ENCODE measurements around the gene NSMCE4A.
A peak's percentile ranks its signal among the peaks of the same experiment; 100 is the strongest.
"Not testable (repeated sequence)": the region's sequence is repeated elsewhere in the genome, so short reads cannot be mapped to it uniquely, and the experiment has no call there.

The NSMCE4A gene

DNA sequence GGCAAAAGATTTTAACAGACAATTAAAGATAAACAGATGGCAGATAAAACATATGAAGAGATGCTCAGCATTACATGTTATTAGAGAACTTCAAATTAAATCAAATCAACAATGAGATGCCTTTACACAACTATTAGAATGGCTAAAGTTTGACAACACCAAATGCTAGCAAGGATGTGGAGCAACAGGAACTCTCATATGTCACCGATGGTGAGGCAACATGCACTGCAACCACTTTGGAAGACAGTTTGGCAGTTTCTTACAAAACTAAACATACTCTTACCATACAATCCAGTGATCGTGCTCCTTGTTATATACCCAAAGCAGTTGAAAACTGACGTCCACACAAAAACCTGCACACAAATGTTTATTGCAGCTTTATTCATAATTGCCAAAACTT is 33.5 kb downstream of the NSMCE4A start:
- no peak for DNase-seq
- no peak overlapping the region for H3K27ac ChIP-seq (ENCODE audit: insufficient read depth in 1 of 2, low read depth in 1 of 2, low read length in 2 of 2, poor library complexity in 1 of 2, severe bottlenecking in 2 of 2)
- no peaks in the 10 kb centered on the region for H3K27me3 ChIP-seq (replicated peaks in 2 of 5; ENCODE audit: control insufficient read depth in 4 of 5, insufficient read depth in 5 of 5, low read length in 4 of 5)

DNA sequence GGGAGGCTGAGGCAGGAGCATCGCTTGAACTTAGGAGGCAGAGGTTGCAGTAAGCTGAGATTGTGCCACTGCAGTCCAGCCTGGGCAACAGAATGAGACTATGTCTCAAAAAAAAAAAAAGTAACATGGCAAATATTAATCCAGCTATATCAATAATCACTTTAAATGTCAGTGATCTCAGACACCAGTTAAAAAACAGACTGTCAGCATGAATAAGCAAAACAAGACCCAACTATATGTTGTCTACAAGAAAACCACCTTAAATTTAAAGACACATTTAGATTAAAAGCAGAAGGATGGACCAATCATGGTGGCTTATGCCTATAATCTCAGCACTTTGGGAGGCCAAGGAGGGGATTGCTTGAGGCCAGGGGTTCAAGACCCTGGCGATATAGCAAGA is 38.7 kb downstream of the NSMCE4A start:
- POLR2A ChIA-PET = no interaction called here
- CTCF ChIA-PET = interaction anchor here (0.8 to 1.3 kb wide), 2 partner anchors 8 to 36 kb away, joined by 3 to 4 read pairs; no protein-coding TSS in a partner anchor
- Histone ChIP-seq H3K4me3 (ENCODE audit: control insufficient read depth in 1 of 7, extremely low read depth in 1 of 7, insufficient read depth in 4 of 7, low read depth in 2 of 7, low read length in 6 of 7) (no peak overlapping the region), H3K36me3 (ENCODE audit: control insufficient read depth in 4 of 4, insufficient read depth in 4 of 4, low read length in 3 of 4) (no peaks in the 10 kb centered on the region), H3K9me3 (ENCODE audit: control extremely low read depth in 1 of 5, control insufficient read depth in 4 of 5, insufficient read depth in 2 of 5, low read depth in 1 of 5, low read length in 4 of 5) (no peaks in the 10 kb centered on the region), H3K4me1 (ENCODE audit: control extremely low read depth in 1 of 4, control insufficient read depth in 4 of 4, insufficient read depth in 4 of 4, low read length in 3 of 4) (peaks cover 0 to 7% (median 0%) of the 10 kb centered on the region in 4 experiments), H3K27ac (ENCODE audit: insufficient read depth in 1 of 2, low read depth in 1 of 2, low read length in 2 of 2, poor library complexity in 1 of 2, severe bottlenecking in 2 of 2) (no peak overlapping the region), H3K27me3 (replicated peaks in 2 of 5; ENCODE audit: control insufficient read depth in 4 of 5, insufficient read depth in 5 of 5, low read length in 4 of 5) (no peaks in the 10 kb centered on the region)
- no CpG with 5 or more reads among the region's 2 CpGs for WGBS (ENCODE audit: insufficient coverage)
- DNase-seq = no peak

More for the DNA sequence above, 33.5 kb downstream of the NSMCE4A start:
- no peaks in the 10 kb centered on the region for H3K36me3 ChIP-seq (ENCODE audit: control insufficient read depth in 4 of 4, insufficient read depth in 4 of 4, low read length in 3 of 4)
- peaks cover 0 to 4% (median 2%) of the 10 kb centered on the region in 4 experiments for H3K4me1 ChIP-seq (ENCODE audit: control extremely low read depth in 1 of 4, control insufficient read depth in 4 of 4, insufficient read depth in 4 of 4, low read length in 3 of 4)
- CTCF ChIA-PET = no interaction called here
- WGBS (ENCODE audit: insufficient coverage) = 100% methylated on average over 3 of the region's 3 CpGs
- POLR2A ChIA-PET = no interaction called here
- H3K4me3 ChIP-seq (ENCODE audit: control insufficient read depth in 1 of 7, extremely low read depth in 1 of 7, insufficient read depth in 4 of 7, low read depth in 2 of 7, low read length in 6 of 7) = no peak overlapping the region
- H3K9me3 ChIP-seq (ENCODE audit: control extremely low read depth in 1 of 5, control insufficient read depth in 4 of 5, insufficient read depth in 2 of 5, low read depth in 1 of 5, low read length in 4 of 5) = no peaks in the 10 kb centered on the region

DNA sequence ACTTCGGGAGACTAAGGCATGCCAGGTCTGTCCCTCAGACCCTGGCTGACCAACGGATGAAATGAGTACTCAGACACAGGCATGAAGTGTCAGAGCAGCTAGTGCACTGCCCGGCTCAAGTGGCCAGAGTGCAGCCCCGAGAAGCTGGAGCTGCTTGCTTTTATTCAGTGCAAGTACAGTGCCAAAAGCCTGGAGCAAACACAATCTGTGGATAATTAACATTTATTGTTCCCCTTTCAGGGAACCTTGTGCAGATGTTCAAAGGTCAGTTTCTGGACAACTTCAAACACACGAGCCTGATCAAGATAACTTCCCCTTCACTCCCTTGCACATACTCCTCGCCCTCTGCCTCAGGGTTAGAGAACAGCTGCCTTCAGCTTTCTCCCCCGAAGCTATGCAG is 39.3 kb downstream of the NSMCE4A start:
- ChIA-PET CTCF (interaction anchor here (0.8 kb wide), 1 partner anchor 9 kb away, joined by 4 read pairs; no protein-coding TSS in a partner anchor), POLR2A (no interaction called here)
- no peak overlapping the region for H3K27ac ChIP-seq (ENCODE audit: insufficient read depth in 1 of 2, low read depth in 1 of 2, low read length in 2 of 2, poor library complexity in 1 of 2, severe bottlenecking in 2 of 2)
- peaks cover 0 to 7% (median 0%) of the 10 kb centered on the region in 4 experiments for H3K4me1 ChIP-seq (ENCODE audit: control extremely low read depth in 1 of 4, control insufficient read depth in 4 of 4, insufficient read depth in 4 of 4, low read length in 3 of 4)
- H3K4me3 ChIP-seq (ENCODE audit: control insufficient read depth in 1 of 7, extremely low read depth in 1 of 7, insufficient read depth in 4 of 7, low read depth in 2 of 7, low read length in 6 of 7) = no peak overlapping the region
- no peaks in the 10 kb centered on the region for H3K36me3 ChIP-seq (ENCODE audit: control insufficient read depth in 4 of 4, insufficient read depth in 4 of 4, low read length in 3 of 4)
- 75% methylated on average over 7 of the region's 7 CpGs for WGBS (ENCODE audit: insufficient coverage)
- no peak for DNase-seq
- no peaks in the 10 kb centered on the region for H3K27me3 ChIP-seq (replicated peaks in 2 of 5; ENCODE audit: control insufficient read depth in 4 of 5, insufficient read depth in 5 of 5, low read length in 4 of 5)
- H3K9me3 ChIP-seq (ENCODE audit: control extremely low read depth in 1 of 5, control insufficient read depth in 4 of 5, insufficient read depth in 2 of 5, low read depth in 1 of 5, low read length in 4 of 5) = no peaks in the 10 kb centered on the region

DNA sequence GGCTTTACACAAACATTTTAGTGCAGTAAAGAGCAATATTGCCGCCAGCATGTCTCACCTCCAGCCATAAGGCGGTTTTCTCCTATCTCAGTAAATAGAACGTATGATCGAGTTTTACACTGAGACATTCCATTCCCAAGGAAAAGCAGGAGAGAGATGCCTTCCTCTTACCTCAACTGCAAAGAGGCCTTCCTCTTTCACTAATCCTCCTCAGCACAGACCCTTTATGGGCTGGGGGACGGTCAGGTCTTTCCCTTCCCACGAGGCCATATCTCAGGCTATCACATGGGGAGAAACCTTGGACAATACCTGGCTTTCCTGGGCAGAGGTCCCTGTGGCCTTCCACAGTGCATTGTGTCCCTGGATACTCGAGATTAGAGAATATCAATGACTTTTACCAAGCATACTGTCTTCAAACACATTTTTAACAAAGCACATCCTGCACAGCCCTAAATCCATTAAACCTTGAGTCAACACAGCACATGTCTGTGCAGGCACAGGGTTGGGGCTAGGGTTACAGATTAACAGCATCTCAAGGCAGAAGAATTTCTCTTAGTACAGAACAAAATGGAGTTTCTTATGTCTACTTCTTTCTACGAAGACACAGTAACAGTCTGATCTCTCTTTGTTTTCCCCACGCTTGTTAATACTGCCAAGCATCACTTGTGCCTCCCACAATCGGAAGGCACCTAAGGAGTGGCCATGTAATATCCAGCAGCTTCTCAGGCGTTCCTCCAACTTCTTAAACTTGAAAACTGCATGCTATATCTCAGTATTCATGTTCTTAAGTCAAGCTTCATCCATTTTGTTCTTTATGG is 44.5 kb downstream of the NSMCE4A start:
- H3K9me3 ChIP-seq (ENCODE audit: control extremely low read depth in 1 of 5, control insufficient read depth in 4 of 5, insufficient read depth in 2 of 5, low read depth in 1 of 5, low read length in 4 of 5); CTCF ChIA-PET; POLR2A ChIA-PET; H3K27ac ChIP-seq (ENCODE audit: insufficient read depth in 1 of 2, low read depth in 1 of 2, low read length in 2 of 2, poor library complexity in 1 of 2, severe bottlenecking in 2 of 2); H3K36me3 ChIP-seq (ENCODE audit: control insufficient read depth in 4 of 4, insufficient read depth in 4 of 4, low read length in 3 of 4); H3K27me3 ChIP-seq (replicated peaks in 2 of 5; ENCODE audit: control insufficient read depth in 4 of 5, insufficient read depth in 5 of 5, low read length in 4 of 5); H3K4me3 ChIP-seq (ENCODE audit: control insufficient read depth in 1 of 7, extremely low read depth in 1 of 7, insufficient read depth in 4 of 7, low read depth in 2 of 7, low read length in 6 of 7); DNase-seq: not testable (repeated sequence)
- WGBS (ENCODE audit: insufficient coverage) = 93% methylated on average over 10 of the region's 11 CpGs
- peaks cover 4 to 17% (median 10%) of the 10 kb centered on the region in 4 experiments for H3K4me1 ChIP-seq (ENCODE audit: control extremely low read depth in 1 of 4, control insufficient read depth in 4 of 4, insufficient read depth in 4 of 4, low read length in 3 of 4)

DNA sequence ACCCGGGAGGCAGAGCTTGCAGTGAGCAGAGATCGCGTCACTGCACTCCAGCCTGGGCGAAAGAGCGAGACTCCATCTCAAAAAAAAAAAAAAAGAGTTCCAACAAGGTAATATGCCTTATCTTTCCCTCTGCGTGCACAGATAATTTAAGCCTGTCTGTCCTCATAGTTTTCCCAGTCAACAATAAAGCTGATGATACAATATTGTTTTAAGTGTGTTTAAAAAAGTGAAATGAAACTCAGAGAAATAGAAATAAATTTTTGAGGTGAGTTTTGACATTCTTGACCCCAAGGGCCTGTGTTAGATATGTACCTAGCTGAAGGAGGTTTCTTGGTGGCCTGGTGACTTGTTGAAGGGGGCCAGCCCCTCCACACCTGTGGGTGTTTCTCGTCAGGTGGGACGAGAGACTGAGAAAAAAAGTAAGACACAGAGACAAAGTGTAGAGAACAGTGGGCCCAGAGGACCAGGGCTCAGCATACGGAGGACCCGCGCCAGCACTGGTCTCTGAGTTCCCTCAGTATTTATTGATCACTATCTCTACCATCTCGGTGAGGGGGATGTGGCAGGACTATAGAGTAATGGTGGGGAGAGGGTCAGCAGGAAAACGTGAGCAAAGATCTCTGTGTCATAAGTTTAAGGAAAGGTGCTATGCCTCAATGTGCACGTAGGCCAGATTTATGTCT is 45.3 kb downstream of the NSMCE4A start:
- DNase-seq; H3K27ac ChIP-seq (ENCODE audit: insufficient read depth in 1 of 2, low read depth in 1 of 2, low read length in 2 of 2, poor library complexity in 1 of 2, severe bottlenecking in 2 of 2); H3K36me3 ChIP-seq (ENCODE audit: control insufficient read depth in 4 of 4, insufficient read depth in 4 of 4, low read length in 3 of 4); H3K27me3 ChIP-seq (replicated peaks in 2 of 5; ENCODE audit: control insufficient read depth in 4 of 5, insufficient read depth in 5 of 5, low read length in 4 of 5); POLR2A ChIA-PET; H3K9me3 ChIP-seq (ENCODE audit: control extremely low read depth in 1 of 5, control insufficient read depth in 4 of 5, insufficient read depth in 2 of 5, low read depth in 1 of 5, low read length in 4 of 5); CTCF ChIA-PET: not testable (repeated sequence)
- 93% methylated on average over 4 of the region's 14 CpGs for WGBS (ENCODE audit: insufficient coverage)
- Histone ChIP-seq H3K4me3 (ENCODE audit: control insufficient read depth in 1 of 7, extremely low read depth in 1 of 7, insufficient read depth in 4 of 7, low read depth in 2 of 7, low read length in 6 of 7) (peak overlapping the region in 1 of 7 experiments; percentile 30), H3K4me1 (ENCODE audit: control extremely low read depth in 1 of 4, control insufficient read depth in 4 of 4, insufficient read depth in 4 of 4, low read length in 3 of 4) (peaks cover 4 to 17% (median 10%) of the 10 kb centered on the region in 4 experiments)

DNA sequence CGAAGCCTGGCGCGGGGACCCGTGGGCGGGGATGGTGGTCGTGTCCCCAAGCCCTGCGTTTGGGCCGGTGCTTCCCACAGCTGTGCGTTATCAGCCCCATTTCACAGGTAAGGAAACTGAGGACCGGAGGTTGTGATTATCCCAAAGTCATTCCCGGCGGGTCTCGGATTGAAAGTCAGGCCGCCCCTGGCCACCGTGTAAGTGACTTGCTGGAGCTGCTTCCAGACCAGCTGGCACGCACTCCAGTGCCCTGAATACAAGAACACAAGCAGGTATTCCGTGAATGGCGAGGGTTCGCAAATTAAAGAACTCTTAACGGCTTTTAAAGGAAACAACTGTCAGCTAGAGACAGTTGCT is 46.5 kb downstream of the NSMCE4A start:
- no peaks in the 10 kb centered on the region for H3K27me3 ChIP-seq (replicated peaks in 2 of 5; ENCODE audit: control insufficient read depth in 4 of 5, insufficient read depth in 5 of 5, low read length in 4 of 5)
- no peaks in the 10 kb centered on the region for H3K36me3 ChIP-seq (ENCODE audit: control insufficient read depth in 4 of 4, insufficient read depth in 4 of 4, low read length in 3 of 4)
- peak overlapping the region; percentile 87 to 93 for H3K27ac ChIP-seq (ENCODE audit: insufficient read depth in 1 of 2, low read depth in 1 of 2, low read length in 2 of 2, poor library complexity in 1 of 2, severe bottlenecking in 2 of 2)
- H3K4me1 ChIP-seq (ENCODE audit: control extremely low read depth in 1 of 4, control insufficient read depth in 4 of 4, insufficient read depth in 4 of 4, low read length in 3 of 4) = peaks cover 4 to 17% (median 10%) of the 10 kb centered on the region in 4 experiments
- H3K9me3 ChIP-seq (ENCODE audit: control extremely low read depth in 1 of 5, control insufficient read depth in 4 of 5, insufficient read depth in 2 of 5, low read depth in 1 of 5, low read length in 4 of 5) = no peaks in the 10 kb centered on the region
- WGBS (ENCODE audit: insufficient coverage) = 8% methylated on average over 20 of the region's 20 CpGs
- ChIA-PET CTCF (interaction anchor here (0.6 kb wide), 1 partner anchor 20 kb away, joined by 3 read pairs; no protein-coding TSS in a partner anchor), POLR2A (no interaction called here)
- H3K4me3 ChIP-seq (ENCODE audit: control insufficient read depth in 1 of 7, extremely low read depth in 1 of 7, insufficient read depth in 4 of 7, low read depth in 2 of 7, low read length in 6 of 7) = peak overlapping the region; percentile 90 to 98 (median 96)
- DNase-seq = no peak

All from common myeloid progenitor, CD34-positive (primary cell).